T47D (cell line): Measurements from ENCODE around the gene WASHC4.

Experiments used
- DNase-seq, 2 experiments: peaks; one replicate each; pipeline versions ENCODE4 v3.0.0 to v3.0.0-alpha.2; 2011 to 2012; ENCODE audit warnings: low read depth in 1 of 2, low spot score in 1 of 2
- JUND ChIP-seq: IDR thresholded peaks from 2 replicates; pipeline ENCODE4 v1.6.1; 2012; ENCODE audit warnings: low read depth
- in situ Hi-C: cut with HindIII; loops from 2 replicates; pipeline ENCODE4 v1.10.0; 2016; ENCODE audit warnings: low sequenced_read_pairs, low pct_unique_long_range_greater_than_20kb

The WASHC4 gene

DNA sequence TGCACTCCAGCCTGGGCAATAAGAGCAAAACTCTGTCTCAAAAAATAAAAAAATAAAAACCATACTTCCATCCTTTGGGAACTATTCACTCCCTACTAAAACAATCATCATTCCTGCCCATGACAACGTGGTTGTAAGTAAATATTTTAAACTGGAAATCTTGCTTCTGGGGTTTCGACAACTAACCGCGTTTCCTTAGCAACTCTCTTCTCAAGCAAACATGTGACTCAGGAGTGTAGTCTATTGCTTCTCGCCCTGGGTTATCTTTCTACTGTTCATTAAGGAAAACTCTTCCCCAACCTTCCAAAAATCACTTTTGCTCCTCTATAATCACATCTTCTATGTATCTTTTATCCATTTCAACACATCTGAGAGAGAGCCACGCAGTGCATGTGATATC lies 106.6 kb downstream of the WASHC4 start:
- peak in 1 of 2 experiments; percentile 31 for DNase-seq
- in situ Hi-C loops, result no loop called here
- TF ChIP-seq JUND, result no peak

DNA sequence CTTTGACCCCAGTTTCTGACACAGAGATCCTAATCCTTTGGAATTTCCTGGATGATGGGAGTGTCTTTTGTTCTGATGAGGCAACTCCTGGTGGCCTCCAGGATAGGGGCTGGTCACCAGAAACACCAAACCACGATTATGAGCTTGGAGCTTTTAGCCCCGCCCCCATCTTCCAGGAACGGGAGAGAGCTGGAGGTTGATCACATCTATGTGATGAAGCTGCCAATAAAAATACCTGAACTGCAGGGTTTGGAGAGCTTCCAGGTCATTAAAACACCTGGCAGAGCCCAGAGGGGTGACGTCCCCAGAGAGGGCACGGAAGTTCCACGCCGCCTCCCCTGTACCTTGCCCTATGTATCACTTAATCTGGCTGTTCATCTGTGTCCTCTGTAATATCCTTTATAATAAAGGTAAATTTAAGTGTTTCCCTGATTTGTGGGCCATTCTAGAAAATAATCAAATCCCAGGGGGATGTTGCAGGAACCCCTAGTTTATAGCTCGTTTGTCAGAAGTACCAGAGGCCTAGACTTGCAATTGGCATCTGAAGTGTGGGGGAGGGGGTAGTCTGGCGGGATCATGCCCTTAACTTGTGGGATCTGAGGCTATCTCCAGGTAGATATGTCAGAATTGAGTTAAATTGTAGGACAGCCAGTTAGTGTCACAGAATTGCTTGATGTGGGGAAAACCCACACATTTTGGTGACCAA lies 107.3 kb downstream of the WASHC4 start:
- DNase-seq, result peak in 1 of 2 experiments; percentile 65
- in situ Hi-C loops, result no loop called here
- no peak for TF ChIP-seq JUND

DNA sequence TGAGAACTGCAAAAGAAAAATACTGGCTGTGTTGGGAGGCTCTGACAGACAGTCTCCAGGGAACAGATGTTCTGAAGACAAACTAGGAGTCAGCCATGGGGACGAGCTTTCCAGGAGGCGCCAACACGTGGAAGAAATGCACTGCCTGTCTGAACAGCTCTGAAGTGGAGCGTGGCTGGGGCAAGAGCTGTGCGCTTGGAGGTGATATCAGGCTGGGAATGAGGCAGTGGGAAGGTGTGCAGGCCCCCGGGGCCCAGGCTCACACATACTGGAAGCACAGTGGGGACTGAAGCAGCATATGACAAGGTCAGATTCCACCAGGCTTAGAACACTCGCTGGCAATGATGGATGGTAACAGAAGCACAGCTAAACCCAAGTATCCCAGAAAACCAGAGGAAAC lies 110.9 kb downstream of the WASHC4 start:
- in situ Hi-C loops, result no loop called here
- no peak for TF ChIP-seq JUND
- no peak for DNase-seq
